ENCODE results near the gene POLN.

DNA sequence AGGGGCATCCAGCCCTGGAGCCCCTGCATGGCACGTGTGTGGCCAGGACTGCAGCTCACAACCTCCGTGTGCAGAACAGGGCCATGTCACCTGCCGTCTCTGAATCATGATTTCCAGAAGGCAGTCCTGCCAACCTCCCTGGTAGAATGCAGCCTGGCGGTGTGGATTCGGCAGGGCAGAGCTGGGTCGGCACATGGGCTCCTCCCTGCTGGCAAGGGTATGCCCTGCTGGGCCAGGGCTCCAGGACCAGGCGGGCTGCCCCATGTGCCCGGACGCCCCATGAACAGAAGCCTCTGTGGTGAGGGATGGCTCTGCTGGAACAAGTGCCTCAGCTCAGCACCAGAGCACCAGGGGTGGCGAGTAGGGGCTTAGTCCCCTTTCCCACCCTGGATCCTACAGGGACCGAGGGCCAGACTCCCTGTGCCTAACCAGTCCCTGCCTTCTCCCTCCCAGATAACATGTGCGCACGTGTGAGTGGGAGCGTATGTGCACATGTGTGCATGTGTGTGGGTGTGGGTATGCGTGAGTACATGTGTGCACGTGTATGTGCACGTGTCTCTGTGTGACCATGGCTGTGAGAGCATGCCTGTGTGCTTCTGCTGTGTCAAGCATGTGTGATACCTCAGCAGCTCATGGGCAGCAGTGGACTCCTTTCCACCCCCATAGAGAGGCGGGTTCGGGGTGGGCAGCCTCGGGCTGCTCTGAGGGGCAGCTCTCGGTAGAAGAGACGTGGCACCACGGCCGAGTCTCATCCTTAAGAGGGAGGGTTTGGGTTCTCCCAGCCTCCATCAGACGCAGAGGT, 30.3 kb upstream of the POLN start:
- TF ChIP-seq JUNB (IDR thresholded peaks at IDR 0.05; ENCODE audit: unreplicated experiment): no peak
- TF ChIP-seq CTCF (conservative IDR thresholded peaks at IDR 0.05; ENCODE audit: low read depth in 2 of 2): no peak
